Measurements from ENCODE around the gene PITPNB. TPM values are rescaled to one million over a fixed set of nuclear protein-coding genes. Genes with fewer than 3 reads are reported as not detected.

PITPNB gene
- polyA plus RNA-seq, 3 donors = 62.7 to 64.6 (median 63.1) TPM

DNA sequence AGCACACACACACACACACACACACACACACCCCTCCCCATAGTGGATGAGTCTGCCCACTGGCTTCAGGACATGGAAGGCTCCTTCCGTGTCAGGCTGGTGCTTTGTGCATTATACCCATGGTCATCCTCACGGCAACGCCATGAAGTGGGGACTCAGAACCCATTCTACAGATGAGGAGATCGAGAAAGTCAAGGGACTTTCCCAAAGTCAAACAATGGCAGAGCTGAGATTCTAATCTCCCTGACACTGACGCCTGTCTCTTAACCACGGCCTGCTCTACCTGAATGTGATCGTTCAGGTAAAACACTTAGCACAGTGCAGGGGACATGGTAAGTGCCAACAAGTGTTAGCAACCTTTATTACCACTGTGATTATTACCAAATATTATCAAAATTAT is 113.2 kb downstream of the PITPNB start:
- DNase-seq (ENCODE audit: low read depth in 3 of 3, low spot score in 2 of 3) = no peak

DNA sequence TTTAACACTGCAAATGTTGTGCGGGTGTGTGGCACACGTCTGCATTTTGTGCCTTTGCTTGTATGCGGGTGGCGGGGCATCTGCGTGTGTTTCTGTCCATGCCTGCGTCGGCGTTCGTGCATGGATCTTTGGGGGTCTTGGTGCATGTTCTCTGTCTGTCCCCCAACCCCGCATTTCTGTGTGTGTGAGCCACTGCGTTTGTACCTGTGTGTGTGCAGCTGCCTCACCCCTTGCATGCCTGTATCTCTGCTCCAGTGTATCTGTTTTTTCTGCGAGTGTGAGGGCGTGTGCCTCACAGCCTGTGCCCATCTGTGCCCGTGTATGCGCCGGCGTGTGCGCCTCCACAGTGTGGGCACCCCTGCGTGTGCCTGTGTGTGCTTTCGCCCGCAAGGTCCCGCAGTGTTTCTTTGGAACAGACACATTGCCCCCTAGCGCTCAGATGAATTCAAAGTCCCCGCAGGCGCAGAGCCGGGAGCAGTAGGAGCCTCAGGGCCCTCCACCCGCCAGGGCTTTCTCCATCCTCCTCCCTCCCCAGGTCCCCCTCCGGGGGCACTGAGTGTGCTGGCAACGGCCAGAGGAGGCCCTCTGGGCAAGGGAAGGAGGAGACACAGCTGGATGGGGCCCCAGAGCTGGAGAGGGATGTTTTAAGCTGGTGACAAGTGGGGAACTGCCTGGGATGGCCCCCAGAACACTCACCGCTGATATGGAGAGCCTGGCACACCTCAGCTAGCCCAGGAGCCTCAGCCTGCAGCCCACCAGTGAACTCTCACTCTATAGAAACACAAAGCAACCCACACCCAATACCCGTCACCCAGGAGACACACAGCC is 114.4 kb downstream of the PITPNB start:
- no peak for DNase-seq (ENCODE audit: low read depth in 3 of 3, low spot score in 2 of 3)

- no peak for DNase-seq (ENCODE audit: low read depth in 3 of 3, low spot score in 2 of 3)
Observed at GRCh38 chr22:27803841-27804415, 115.1 kb downstream of the PITPNB start.

DNA sequence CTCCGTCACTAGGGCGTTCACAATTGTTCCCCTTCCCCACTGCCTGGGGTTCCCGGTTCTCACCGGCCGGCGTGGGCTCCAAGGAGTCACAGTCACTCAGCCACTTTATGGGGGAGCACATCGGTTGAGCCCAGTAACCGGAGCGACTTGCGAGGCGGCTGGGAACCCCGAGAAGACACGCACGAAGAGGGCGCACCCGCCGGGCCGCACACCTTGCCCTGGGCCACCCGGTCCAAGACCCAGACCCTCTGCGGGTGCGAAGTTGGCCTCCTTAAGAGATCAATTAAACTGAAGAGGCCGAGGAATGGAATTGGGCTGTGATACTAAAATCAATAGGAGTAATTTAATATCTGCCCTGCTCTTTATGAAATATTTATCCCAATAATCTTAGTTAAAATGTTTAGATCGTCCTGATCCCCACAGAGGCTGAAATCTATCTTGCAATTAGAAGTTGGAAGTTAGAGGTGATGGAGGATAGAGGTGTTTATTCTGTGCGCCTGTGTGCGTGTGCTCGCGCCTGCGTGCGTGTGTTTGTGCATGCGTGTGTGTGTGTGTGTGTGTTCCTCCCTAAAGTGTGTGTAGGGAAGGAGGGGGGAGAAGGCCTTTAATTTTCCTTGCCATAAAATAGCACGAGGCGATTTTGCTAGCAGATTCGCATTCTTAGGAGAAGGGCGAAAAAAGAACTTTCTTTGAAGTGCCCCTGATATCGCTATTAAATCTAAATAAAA is 116.5 kb downstream of the PITPNB start:
- DNase-seq (ENCODE audit: low read depth in 3 of 3, low spot score in 2 of 3) = no peak

Other genes with a start within 250 kb of the PITPNB start
- 1 to 10 TPM; 8.0 to 9.6 (median 8.0) TPM for gene MN1, start 117.5 kb downstream of the PITPNB start, polyA plus RNA-seq (ENCODE audit: insufficient read length in 3 of 3)

All from right renal cortex interstitium (tissue), 3 donors.